HG02943 (cell line): ENCODE measurements around the gene TMEM108.

Experiments used
- ATAC-seq: cut with Tn5 transposase; IDR thresholded peaks from one replicate; pipeline ENCODE4 v1.9.1; 2021; ENCODE audit warnings: mild to moderate bottlenecking, low read depth, moderate library complexity; ENCODE audit not compliant: unreplicated experiment

The TMEM108 gene

DNA sequence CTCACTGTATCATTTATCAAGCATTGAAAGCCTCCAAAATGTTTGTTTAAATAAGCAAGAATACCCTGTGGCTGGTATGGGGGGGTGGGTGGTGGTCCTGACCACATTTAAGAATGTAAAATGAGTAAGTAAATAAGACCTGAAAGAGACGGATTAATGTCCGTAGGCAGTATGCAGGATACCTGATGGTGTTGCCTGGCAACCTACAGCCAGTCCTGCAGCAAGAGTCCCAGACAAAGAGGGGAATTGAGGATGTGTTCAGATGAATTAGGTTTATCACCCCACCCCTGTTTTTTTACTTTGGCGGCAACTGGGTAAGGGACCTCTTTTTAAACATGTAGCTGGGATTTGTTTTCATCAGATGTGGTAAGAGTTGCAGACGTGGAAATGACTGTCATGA lies 261.9 kb downstream of the TMEM108 start:
- ATAC-seq, result no peak

- no peak for ATAC-seq
Measured at GRCh38 chr3:133301194-133301593, 263.0 kb downstream of the TMEM108 start.

DNA sequence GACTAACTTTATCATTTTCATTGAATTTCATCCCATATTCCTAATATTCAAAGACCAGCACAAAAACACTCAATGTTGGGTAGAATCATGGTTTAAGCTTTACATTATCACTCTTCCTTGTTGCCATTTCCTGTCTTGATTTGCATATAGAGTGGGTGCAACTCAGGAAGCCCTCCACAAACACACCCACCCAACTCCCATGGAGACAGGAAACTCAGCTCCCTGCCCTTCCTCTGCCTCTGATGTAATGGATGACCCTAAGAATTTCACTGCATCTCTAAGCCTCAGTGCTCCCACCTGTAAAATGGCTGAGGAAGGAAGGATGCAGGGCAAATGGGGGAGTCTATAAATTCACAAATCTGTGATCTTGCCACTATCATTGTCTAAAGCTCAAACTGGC lies 263.5 kb downstream of the TMEM108 start:
- no peak for ATAC-seq

- ATAC-seq, result no peak
Measured at GRCh38 chr3:133303430-133303829, 265.2 kb downstream of the TMEM108 start.

GRCh38 chr3:133317866-133318265 lies 279.7 kb downstream of the TMEM108 start:
- no peak for ATAC-seq

DNA sequence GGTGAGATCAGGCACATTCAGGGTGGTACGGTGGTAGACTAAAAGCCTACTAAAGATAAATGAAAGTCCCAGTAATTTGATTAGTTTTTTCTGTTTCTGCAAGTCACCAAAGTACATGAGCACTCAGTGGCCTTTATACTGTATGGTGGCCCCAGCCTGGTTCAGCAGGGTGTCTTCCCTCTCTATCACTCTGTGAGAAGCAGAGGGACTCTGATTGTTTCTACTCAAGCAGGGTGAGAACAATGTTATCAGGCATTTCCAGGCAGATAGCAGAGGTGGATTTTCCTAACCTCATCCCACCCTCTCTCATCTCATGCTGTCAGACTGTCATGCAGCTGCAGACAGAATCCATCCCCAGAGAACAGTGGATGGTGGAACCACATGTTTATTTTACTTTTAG lies 290.2 kb downstream of the TMEM108 start:
- ATAC-seq, result no peak

GRCh38 chr3:133329626-133330025 lies 291.4 kb downstream of the TMEM108 start:
- ATAC-seq, result no peak

DNA sequence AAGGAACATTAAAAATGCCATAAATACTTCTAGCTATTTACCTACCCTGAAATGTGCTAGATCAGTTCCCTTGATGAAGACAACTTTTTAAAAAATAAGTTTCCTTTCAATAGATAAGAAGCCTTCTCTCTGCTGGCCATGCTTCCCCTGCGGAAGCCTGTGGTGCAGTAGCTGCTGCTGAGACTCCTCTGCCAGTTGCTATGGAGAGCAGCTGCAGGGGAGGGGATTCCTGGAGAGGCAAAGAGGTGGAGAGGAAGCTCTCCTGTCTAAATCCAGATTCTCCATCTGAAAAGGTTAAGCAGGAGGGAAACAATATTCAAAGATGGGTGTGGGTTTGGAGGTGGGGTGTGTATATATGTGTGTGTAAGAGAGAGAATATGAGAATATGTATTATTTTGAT lies 291.9 kb downstream of the TMEM108 start:
- ATAC-seq, result no peak

- ATAC-seq, result no peak
Measured at GRCh38 chr3:133330522-133330921, 292.3 kb downstream of the TMEM108 start.

DNA sequence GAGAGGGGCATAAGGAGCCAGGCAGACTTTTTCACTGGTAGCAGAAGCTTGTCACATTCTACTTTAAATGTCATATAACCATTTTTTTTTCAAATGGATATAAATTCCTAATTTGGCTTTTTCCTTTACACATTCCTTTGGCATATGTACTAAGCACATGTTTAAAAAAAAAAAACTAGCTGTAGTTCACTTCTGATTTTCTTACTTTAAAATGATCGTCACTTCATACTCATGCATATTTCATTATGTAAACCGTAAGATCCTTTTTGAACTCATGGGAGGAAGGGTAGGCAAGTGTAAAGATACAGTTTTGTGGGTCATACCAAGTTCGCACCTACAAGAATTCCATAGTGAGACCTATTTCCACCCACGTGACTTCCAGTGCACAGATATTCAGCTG lies 316.5 kb downstream of the TMEM108 start:
- ATAC-seq, result no peak

GRCh38 chr3:133360476-133360875 lies 322.3 kb downstream of the TMEM108 start:
- ATAC-seq, result no peak

DNA sequence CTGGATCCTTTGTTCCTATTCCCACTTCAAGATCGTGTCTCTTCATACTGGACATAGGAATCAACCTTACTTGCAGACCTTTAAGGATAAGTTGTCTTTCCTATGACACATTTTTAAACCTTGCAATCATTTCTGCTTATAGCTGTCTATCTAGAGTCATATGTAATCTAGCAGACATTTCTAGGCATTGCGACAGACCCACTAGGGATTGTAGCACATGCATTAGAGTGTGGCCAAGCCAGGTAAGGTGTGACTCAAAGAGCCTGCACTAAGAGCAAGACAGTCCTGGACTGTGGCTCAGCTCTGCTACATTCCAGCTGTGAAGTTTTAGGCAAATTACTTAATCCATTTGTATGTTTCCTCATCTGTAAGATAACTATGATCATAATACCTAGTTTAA lies 322.8 kb downstream of the TMEM108 start:
- ATAC-seq, result no peak

DNA sequence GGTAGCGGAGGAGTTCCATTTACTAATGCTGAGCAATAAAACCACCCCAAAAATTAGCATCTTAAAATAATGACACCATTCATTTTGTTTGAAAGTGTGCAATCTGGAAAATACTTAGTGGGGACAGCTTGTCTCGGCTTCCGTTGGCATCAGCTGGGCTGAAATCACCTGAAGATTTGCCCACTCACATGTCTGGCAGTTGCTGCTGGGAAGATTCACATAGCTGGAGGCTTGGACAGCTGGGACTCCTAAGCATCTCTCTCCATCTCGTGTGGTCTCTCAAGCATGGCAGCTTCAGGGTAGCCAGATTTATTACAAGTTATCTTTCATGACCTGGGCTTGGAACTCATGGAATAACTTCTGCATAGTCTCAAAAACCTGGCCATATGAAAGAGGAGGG lies 323.2 kb downstream of the TMEM108 start:
- no peak for ATAC-seq

GRCh38 chr3:133362539-133362938 lies 324.3 kb downstream of the TMEM108 start:
- ATAC-seq, result no peak

GRCh38 chr3:133364704-133365103 lies 326.5 kb downstream of the TMEM108 start:
- no peak for ATAC-seq

DNA sequence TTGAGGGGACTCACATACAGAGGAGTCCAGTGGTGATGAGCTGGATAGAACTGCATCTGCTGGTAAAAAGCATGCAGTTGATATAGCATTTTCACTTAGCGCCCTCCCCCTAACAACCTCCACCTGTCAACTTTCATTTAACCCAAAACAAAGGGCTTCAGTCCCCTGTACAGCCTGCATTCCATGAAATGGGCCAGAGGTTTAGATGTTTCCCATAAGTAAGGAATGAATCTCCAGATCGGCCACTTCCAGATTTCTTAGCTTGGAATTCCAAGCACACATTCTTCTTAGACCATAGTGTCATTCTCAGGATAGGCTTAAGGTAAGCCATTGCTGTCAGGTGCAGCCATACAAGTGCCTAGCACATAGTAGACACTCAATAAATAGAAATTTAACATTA lies 328.7 kb downstream of the TMEM108 start:
- no peak for ATAC-seq

DNA sequence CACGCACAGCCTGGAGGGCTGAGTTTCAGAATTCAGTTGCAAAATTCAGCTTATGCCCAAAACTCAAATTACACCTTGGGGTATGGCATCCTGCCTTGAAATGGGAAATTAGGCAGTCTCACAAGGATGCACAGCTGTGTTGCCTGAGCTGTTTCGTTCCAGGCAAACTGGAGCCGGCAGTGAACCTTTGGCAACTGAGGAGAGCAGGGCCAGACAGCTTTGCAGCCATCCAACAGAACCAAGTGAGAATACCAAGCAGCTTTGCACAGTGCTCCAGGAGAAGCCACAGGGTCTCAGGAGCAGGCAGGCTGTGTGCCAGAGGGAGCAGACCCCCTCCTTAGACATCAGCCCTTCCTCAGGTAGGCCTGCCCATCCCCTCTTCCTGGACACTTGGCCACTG lies 329.2 kb downstream of the TMEM108 start:
- ATAC-seq, result no peak

DNA sequence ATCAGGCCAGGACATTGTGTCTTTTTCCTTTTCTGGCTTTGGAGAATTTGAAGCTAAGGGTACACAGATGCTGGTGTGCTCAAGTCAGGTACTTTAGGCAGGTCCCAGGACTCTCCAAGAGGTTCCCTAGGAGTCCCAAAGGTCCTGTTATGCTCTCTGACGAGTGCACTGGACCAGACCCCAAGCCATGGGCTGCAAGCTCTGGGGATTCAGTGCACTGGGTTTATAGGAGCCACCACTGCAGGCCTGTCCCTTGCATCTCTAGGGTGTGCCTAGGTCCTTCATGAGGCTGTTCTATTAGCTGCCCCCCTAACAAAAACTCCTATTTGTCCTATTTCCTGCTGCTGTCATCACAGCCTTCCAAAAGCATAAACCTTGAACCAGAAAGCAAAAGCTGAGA lies 329.8 kb downstream of the TMEM108 start:
- ATAC-seq, result no peak

DNA sequence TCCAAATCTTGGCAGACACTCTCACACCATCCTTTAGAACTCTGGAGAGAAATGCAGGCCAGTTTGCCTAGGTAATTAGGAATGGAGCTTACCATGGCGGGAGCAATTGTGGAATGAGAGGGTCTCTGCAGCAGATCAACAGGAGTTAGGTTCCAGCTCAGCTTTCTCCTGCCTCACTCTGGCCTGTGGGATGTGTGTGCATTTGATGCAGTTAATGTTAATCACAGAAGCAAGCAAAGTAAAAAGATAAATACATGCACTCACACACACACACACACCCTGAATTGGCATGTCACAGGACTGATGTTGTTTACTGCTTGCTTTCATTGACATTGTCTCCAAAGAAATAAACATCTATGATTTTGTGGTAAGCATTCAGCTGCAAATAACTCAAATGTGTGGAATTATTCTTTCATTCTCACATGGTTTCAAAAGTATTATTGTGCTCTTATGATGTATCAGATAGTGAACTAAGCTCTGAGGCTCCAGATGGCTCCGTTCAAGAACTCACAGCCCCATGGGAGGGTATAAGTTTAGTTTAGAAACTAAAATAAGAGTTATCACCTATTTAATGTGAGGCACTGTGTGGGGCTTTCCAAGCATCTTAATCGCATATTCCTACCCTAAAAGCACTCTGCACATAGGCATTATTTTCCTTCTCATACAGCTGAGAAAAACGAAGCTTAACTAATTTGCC lies 330.3 kb downstream of the TMEM108 start:
- ATAC-seq, result no peak

DNA sequence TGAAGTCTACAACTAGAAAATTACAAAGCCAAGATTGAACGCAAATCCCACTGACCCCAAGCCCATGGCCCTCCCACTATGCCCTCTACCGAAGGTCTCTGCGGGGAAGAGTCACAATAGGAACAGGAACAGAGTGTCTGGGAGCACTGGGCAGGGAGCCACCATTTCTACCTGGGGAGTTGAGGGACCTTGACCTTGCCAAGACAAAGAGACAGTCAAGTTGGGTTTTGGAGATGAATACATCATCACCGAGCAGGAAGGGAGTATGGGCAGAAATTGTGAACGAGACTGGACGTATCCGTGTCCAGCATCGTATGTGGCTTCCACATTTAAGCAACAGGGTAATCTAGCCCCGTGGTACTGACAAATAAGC lies 330.9 kb downstream of the TMEM108 start:
- ATAC-seq, result no peak

DNA sequence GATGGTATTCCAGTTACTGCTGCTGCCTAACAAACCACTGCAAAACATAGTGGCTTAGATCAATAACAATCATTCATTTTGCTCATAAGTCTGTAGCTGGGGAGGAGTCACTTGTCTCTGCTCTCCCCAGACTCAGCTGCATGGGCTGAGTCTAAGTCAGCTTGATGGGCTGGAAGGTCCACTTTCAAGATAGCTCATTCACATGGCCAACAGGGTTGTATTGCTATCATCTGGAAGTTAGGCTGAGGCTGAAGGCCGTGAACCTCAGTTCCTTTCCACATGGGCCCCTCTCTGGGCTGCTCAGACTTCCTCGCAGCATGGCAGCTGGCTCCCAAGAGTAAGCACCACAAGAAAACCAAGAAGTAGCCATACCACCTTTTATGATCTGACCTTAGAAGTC lies 333.0 kb downstream of the TMEM108 start:
- ATAC-seq, result no peak

GRCh38 chr3:133371676-133372075 lies 333.5 kb downstream of the TMEM108 start:
- ATAC-seq, result no peak
